ENCODE measurements around the gene SRGAP1. TPM values are rescaled to one million over a fixed set of nuclear protein-coding genes. Genes with fewer than 3 reads are reported as not detected.

SRGAP1 gene
- total RNA-seq = under 1 TPM; 0.06 to 0.29 TPM

DNA sequence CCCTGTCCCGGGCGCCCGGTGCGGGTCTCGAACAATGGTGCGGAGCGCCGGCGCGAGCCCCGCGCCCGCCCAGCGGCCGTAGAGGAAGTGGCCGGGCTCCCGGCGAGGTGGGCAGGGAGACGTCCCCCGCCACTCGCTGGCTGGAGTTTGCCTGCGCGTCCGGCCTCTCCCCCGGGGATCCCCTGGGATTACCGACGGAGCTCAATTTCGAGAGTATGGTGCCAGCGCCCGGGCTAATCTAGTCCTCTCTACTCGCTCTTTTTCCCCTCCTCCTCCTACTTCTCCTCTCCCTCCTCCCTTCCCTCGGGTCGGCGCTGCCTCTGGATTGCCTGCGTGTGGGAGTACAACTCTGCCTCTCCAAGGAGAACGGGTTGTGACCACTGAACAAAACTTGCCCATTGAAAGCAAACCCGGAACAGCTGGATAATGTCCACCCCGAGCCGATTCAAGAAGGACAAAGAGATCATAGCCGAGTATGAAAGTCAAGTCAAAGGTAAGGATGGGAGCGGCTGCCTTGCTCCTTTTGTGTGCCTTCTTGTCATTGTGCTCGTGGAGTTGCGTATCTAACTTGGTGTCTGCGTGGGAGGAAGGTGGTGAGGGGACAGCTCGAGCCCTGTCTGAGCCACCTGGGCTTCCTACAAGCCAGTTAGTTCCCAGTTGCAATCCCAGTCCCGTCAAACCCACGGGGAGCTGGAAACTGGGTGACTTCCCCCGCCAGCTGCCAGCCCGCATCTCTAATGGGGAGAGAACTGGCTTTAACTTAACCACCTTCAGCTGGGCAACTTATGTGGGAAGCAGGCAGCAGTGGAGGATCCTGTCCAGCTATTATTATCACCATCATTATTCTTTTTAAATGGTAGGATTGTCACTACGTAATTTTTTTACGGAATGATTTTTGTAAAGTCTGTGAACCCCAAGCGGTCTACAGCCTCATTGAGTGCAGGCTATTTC is at the start of gene SRGAP1:
SRGAP1 (plus strand) TSS at position 310 of the 951 bp plus-strand sequence; CDS start at position 427, 117 bp downstream.
- peak; percentile 13 for ATAC-seq (replicated peaks)
- Mint-ChIP-seq H3K9me3 (no peaks in the 10 kb centered on the region), H3K4me1 (peaks cover 5% of the 10 kb centered on the region), H3K4me3 (peak within 1 kb of the TSS; percentile 84), H3K27me3 (peaks cover 13% of the 10 kb centered on the region), H3K27ac (peak within 1 kb of the TSS; percentile 58), H3K36me3 (ENCODE audit: low read depth) (no peaks in the 10 kb centered on the region)

DNA sequence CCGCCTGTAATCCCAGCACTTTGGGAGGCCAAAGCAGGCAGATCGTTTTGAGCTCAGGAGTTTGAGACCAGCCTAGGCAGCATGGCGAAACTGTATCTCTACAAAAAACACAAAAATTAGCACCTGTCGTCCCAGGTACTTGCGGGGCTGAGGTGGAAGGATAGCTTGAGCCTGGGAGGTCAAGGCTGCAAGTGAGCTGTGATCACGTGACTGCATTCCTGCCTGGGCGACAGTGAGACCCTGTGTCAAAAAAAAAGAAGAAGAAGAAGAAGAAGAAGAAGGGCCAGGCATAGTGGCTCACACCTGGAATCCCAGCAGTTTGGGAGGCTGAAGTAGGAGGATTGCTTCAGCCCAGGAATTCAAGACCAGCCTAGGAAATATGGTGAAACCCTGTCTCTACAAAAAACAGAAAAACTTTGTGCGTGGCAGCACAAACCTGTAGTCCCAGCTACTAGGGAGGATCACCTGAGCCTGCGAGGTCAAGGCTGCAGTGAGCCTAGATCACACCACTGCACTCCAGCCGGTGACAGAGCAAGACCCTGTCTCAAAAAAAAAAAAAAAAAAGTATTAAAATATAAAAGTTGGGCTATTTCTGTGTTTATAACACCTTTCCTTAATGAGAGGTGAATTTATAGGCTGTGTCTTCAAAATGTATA is 49.3 kb upstream of the SRGAP1 start:
- no peak overlapping the region for H3K4me3 Mint-ChIP-seq
- peaks cover 13% of the 10 kb centered on the region for H3K36me3 Mint-ChIP-seq (ENCODE audit: low read depth)
- no peak for ATAC-seq (replicated peaks)
- no peaks in the 10 kb centered on the region for H3K9me3 Mint-ChIP-seq
- H3K27ac Mint-ChIP-seq = no peak overlapping the region
- no peaks in the 10 kb centered on the region for H3K4me1 Mint-ChIP-seq
- H3K27me3 Mint-ChIP-seq = no peaks in the 10 kb centered on the region

DNA sequence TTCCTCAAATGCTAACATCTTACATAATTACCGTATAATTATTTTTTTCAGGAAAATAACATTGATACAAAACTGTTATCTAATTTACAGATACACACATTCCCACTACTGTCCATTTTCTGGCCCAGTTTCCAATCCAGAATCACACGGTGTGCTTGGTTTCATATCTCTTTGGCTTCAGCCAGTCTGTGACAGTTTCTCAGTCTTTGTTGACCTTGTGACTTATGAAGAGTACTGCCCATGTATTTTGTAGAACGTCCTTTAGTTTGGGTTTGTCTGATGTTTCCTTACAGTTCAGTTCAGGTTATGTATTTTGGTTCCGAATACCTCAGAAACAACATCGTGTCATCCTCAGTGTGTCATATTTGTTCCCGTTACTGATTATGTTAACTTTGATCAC is 48.6 kb upstream of the SRGAP1 start:
- Mint-ChIP-seq H3K4me3 (no peak overlapping the region), H3K27me3 (no peaks in the 10 kb centered on the region)
- peak; percentile 38 for ATAC-seq (replicated peaks)

DNA sequence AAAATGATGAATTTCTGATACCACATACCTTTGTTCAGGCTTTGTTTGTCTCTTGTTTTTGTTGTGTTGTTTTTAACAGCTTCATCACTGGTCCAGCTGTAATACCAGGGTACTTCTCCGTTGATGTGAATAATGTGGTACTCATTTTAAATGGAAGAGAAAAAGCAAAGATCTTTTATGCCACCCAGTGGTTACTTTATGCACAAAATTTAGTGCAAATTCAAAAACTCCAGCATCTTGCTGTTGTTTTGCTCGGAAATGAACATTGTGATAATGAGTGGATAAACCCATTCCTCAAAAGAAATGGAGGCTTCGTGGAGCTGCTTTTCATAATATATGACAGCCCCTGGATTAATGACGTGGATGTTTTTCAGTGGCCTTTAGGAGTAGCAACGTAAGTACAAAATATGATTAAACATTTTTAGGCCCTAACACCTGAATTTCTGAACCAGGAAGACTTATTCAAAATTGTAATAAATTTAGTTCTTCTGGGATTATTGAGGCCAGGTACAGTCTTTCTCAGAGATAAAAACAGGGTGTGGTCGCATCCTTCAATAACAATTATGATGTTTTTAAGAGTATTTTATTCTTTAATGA is 42.4 kb upstream of the SRGAP1 start:
- no peaks in the 10 kb centered on the region for H3K4me1 Mint-ChIP-seq
- no peaks in the 10 kb centered on the region for H3K9me3 Mint-ChIP-seq
- no peak for ATAC-seq (replicated peaks)
- H3K36me3 Mint-ChIP-seq (ENCODE audit: low read depth) = peaks cover 20% of the 10 kb centered on the region
- H3K4me3 Mint-ChIP-seq = no peak overlapping the region
- no peak overlapping the region for H3K27ac Mint-ChIP-seq
- H3K27me3 Mint-ChIP-seq = no peaks in the 10 kb centered on the region

More for the DNA sequence above, 48.6 kb upstream of the SRGAP1 start:
- H3K4me1 Mint-ChIP-seq = no peaks in the 10 kb centered on the region
- no peaks in the 10 kb centered on the region for H3K9me3 Mint-ChIP-seq
- peaks cover 5% of the 10 kb centered on the region for H3K36me3 Mint-ChIP-seq (ENCODE audit: low read depth)
- no peak overlapping the region for H3K27ac Mint-ChIP-seq

DNA sequence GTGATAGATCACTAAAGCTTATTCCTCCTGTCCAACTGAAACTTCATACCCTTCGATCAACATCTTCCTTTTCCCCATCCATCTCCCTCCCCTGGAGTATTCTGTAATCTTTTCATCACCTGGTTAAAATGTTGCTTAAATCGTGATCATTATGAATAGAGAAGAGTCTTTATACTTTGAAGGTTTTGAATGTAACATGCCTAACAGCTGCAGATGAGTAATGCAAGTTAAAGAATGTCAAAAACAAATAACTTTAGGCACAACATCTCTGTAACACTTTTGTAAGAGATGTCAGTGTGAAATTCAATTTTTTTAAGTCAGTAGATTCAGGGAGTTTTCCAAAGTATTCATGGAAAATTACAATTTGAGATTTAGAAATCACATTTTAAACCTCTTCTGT is 39.8 kb upstream of the SRGAP1 start:
- Mint-ChIP-seq H3K36me3 (ENCODE audit: low read depth) (peaks cover 20% of the 10 kb centered on the region), H3K4me3 (no peak overlapping the region), H3K27me3 (no peaks in the 10 kb centered on the region), H3K27ac (no peak overlapping the region), H3K4me1 (no peaks in the 10 kb centered on the region), H3K9me3 (no peaks in the 10 kb centered on the region)
- no peak for ATAC-seq (replicated peaks)

DNA sequence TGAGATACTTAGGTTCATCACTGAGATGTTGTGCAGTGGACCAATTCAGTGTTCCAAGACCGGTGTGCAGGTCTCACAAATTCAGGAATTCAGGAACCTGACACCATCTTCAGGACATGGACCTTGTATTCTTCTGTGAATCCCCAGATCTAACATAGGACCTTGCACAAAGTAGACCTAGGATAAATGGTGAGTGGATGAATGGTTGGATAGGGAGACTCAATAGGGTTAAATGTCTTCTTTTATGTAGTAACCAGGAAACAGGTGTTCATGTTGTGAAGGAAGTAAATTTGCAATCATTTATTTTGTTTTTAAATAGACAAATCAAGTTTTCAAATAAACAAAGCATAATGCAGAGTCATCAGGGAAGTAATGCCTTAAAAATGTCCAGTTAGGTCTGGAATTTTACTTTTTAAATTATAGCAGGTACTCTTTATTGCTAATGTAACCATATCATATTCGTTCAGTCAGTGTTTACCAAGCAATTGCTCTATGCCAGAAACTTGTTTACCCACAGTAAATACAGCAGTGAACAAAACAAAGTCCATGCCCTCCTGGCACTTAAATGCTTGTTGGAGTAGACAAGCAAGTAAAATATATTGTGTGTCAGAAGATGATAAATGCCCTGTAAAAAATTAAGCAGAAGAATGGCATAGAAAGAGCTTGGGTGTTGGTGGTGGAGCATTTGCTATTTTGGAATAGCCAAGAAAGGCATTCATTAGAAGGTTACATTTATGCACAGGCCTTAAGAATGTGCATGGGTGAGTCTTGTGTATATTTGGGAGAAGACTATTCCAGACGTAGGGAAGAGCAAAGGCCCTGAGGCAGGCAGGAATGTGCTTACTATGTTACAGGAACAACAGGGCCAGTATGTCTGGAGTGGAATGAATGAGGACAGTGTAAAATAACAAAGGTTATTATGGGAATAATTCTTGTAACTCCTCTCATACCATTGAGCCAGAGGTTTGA is 38.5 kb upstream of the SRGAP1 start:
- no peak for ATAC-seq (replicated peaks)

DNA sequence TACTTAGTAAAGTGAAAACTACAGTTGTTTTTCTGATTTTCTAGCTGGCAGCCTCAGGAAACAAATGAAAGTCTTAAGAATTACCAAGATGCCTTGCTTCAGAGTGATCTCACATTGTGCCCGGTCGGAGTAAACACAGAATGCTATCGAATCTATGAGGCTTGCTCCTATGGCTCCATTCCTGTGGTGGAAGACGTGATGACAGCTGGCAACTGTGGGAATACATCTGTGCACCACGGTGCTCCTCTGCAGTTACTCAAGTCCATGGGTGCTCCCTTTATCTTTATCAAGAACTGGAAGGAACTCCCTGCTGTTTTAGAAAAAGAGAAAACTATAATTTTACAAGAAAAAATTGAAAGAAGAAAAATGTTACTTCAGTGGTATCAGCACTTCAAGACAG is 35.9 kb upstream of the SRGAP1 start:
- Mint-ChIP-seq H3K36me3 (ENCODE audit: low read depth) (peaks cover 15% of the 10 kb centered on the region), H3K27me3 (no peaks in the 10 kb centered on the region), H3K4me3 (no peak overlapping the region), H3K27ac (no peak overlapping the region), H3K4me1 (no peaks in the 10 kb centered on the region), H3K9me3 (no peaks in the 10 kb centered on the region)
- no peak for ATAC-seq (replicated peaks)

More for the DNA sequence above, 38.5 kb upstream of the SRGAP1 start:
- Mint-ChIP-seq H3K36me3 (ENCODE audit: low read depth) (peaks cover 20% of the 10 kb centered on the region), H3K9me3 (no peaks in the 10 kb centered on the region), H3K27me3 (no peaks in the 10 kb centered on the region), H3K4me1 (no peaks in the 10 kb centered on the region), H3K4me3 (no peak overlapping the region), H3K27ac (no peak overlapping the region)

DNA sequence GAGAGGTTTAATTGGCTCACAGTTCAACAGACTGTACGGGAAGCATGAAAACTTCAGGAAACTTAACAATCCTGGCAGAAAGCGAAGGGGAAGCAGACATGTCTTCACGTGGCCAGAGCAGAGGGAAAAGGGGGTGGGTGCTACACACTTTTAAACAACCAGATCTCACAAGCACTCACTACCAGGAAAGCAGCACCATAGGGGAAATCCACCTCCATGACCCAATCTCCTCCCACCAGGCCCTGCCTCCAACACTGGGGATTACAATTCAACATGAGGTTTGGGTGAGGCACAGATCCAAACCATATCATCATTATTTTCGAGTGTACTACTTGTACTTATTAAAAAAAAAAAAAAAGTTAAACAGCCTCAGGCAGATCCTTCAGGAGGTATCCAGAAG is 34.9 kb upstream of the SRGAP1 start:
- Mint-ChIP-seq H3K27ac (no peak overlapping the region), H3K9me3 (no peaks in the 10 kb centered on the region), H3K27me3 (no peaks in the 10 kb centered on the region), H3K36me3 (ENCODE audit: low read depth) (peaks cover 13% of the 10 kb centered on the region), H3K4me1 (no peaks in the 10 kb centered on the region), H3K4me3 (no peak overlapping the region)
- ATAC-seq (replicated peaks) = no peak

DNA sequence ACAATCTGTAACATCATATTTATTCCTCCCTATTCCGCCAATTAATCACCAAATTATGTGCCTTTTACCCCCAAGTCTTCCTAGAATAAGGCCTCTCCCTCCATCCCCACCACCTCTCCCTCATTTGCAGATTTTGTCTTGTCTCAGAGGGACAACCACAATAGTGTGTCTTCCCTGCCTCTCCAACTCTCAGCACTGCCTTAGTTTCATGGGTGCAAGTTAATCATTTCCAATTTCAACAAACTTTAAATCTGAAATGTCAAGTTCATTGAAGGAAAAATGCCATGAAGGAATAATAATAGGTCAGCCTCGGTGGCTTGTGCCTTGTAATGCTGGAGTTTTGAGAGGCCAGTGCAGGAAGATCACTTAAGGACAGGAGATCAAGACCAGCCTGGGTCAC is 33.2 kb upstream of the SRGAP1 start:
- Mint-ChIP-seq H3K36me3 (ENCODE audit: low read depth) (no peaks in the 10 kb centered on the region), H3K9me3 (no peaks in the 10 kb centered on the region), H3K4me1 (peaks cover 8% of the 10 kb centered on the region), H3K4me3 (no peak overlapping the region), H3K27me3 (no peaks in the 10 kb centered on the region), H3K27ac (no peak overlapping the region)
- ATAC-seq (replicated peaks) = no peak

DNA sequence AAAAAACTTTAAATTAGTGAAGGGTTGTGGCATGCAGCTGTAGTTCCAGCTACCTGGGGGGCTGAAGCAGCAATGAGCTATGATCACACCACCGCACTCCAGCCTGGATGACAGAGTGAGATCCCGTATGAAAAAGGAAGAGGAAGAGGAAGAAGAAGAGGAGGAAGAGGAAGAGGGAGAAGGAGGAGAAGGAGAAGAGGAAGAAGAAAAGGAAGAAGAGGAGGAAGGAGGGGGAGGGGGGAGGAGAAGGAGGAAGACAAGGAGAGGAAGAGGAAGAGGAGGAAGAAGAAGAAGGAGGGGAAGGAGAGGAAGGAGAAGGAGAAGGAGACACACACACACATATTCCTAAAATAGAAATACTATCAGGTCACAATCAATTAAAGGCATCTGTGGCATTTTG is 32.7 kb upstream of the SRGAP1 start:
- Mint-ChIP-seq H3K4me1 (peaks cover 8% of the 10 kb centered on the region), H3K9me3 (no peaks in the 10 kb centered on the region), H3K36me3 (ENCODE audit: low read depth) (no peaks in the 10 kb centered on the region), H3K27me3 (no peaks in the 10 kb centered on the region), H3K4me3 (no peak overlapping the region), H3K27ac (no peak overlapping the region)
- ATAC-seq (replicated peaks) = no peak

DNA sequence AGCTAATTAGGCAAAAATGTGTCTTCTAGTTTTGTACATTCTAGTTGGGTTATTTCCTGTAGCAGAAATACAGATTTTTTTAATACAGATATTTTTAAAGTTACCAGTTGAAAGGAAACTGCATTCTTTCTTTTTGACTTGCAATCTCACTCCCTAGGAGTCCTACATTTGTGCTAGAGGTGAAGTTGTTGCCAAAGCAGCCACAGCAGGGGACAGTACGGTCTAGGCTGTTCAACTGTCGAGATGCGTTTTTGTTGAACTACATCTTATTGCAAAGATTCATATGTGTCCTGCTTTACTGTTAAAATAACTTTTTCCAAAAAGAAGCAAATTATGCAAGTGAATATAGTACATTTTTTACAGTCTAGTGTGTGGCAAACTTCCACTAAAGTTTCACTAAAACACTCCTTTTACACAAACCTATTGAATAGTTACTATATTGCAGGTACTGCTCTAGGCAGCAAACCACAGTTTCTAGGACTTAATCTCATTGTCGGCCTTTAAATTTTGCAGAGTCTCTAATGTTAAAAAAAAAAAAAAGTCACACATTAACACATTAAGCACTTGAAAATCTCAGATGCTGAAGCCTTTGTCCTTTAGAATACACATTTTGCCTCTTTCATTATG is 30.2 kb upstream of the SRGAP1 start:
- Mint-ChIP-seq H3K4me1 (peaks cover 8% of the 10 kb centered on the region), H3K36me3 (ENCODE audit: low read depth) (no peaks in the 10 kb centered on the region), H3K4me3 (peak overlapping the region; percentile 48), H3K27ac (peak overlapping the region; percentile 65), H3K27me3 (no peaks in the 10 kb centered on the region), H3K9me3 (no peaks in the 10 kb centered on the region)
- ATAC-seq (replicated peaks) = peak; percentile 5

DNA sequence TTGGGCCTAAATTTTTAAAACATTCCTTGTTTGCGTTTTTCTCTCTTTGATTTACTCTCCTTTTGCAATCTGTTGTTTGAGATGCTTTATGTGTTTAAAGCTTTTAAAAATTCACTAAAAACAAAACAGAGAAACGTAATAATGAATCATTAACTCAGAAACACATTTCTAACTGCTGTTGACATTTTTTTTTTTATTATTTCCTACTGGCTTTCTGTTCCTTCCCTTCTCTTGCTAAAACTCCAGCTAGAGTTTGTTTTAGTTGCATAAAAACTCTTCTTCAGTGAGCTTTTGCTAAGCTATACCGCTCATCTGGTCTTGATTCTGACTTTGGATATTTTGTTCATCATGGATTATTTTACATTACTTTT is 29.0 kb upstream of the SRGAP1 start:
- Mint-ChIP-seq H3K27ac (peak overlapping the region; percentile 65), H3K4me3 (peak overlapping the region; percentile 48)

DNA sequence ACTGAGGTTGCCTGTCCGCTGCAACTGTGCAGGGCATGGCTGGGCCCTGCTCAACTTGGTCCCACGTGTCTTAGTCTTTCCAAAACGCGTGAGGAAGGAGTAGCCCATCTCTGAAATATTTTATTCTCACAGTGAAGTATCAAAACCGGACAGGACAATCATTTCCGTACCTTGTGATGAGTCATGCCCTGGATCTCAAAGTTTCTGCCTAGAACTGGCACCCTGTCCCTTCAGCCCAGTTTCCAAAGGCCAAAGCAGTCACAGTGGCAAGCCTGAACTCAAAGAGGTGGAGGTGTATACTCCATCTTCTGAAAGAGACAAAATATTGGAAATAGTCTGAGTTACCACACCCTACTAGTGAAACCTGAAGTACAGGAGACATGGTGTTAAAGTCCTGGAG is 28.5 kb upstream of the SRGAP1 start:
- Mint-ChIP-seq H3K4me1 (peaks cover 8% of the 10 kb centered on the region), H3K4me3 (peak overlapping the region; percentile 48), H3K36me3 (ENCODE audit: low read depth) (no peaks in the 10 kb centered on the region), H3K27me3 (peaks cover 3% of the 10 kb centered on the region), H3K27ac (peak overlapping the region; percentile 65), H3K9me3 (no peaks in the 10 kb centered on the region)
- peak; percentile 17 for ATAC-seq (replicated peaks)

More for the DNA sequence above, 29.0 kb upstream of the SRGAP1 start:
- ATAC-seq (replicated peaks) = no peak
- Mint-ChIP-seq H3K4me1 (peaks cover 8% of the 10 kb centered on the region), H3K36me3 (ENCODE audit: low read depth) (no peaks in the 10 kb centered on the region), H3K9me3 (no peaks in the 10 kb centered on the region), H3K27me3 (peaks cover 3% of the 10 kb centered on the region)
